GM12892 (cell line): ENCODE data around the gene CDK5R1.

ENCODE experiments used
- POLR2A ChIP-seq: IDR thresholded peaks from 2 replicates; pipeline ENCODE4 v1.6.1; 2011; ENCODE audit warnings: low read depth, low read length, control low read depth
- POLR2AphosphoS5 ChIP-seq: IDR thresholded peaks from 2 replicates; pipeline ENCODE4 v1.6.1; 2011; ENCODE audit warnings: low read depth, low read length, control low read depth
- TAF1 ChIP-seq: IDR thresholded peaks from 2 replicates; pipeline ENCODE4 v1.6.1; 2011; ENCODE audit warnings: low read depth, mild to moderate bottlenecking, control low read depth, low read length, borderline replicate concordance

DNA sequence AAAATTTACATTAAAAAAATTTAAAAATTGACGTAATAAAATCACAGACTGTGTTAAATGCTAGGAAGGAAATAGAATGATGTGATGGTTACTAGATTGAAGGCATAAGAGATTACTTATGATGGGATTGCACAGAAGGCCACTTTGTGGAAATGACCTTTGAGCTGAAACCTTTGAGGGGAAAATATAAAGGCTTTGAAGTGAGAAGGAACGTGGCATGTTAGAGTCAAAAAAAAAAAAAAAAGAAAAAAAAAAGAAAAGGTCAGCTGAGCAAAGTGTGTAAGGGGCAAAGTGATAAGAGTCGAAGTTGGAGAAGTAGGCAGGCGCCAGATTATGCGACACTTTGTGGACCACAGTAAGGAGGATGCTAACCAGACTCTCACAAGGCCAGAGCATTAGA is 46.1 kb upstream of the CDK5R1 start:
- TF ChIP-seq POLR2A (no peak), POLR2AphosphoS5 (no peak), TAF1 (no peak)
